Caco-2 (cell line): ENCODE data around the gene UTF1. TPM values are rescaled to one million over a fixed set of nuclear protein-coding genes. Genes with fewer than 3 reads are reported as not detected.
A peak's percentile ranks its signal among the peaks of the same experiment; 100 is the strongest.

Experiments used
- Bru-seq: library from RNA; stranded (reverse); fragments of 400-500 nt; gene quantifications from one replicate; lab custom pipeline; 2021; lab: Mats Ljungman, UMichigan
- BruChase-seq, 2 experiments: library from RNA; stranded (reverse); fragments of 400-500 nt; gene quantifications; one replicate each; lab custom pipeline; 2021; lab: Mats Ljungman, UMichigan
- BruUV-seq: library from RNA; stranded (reverse); fragments of 400-500 nt; replicated peaks from 2 replicates; lab custom pipeline; 2021; lab: Mats Ljungman, UMichigan
- CTCF ChIA-PET: fragments of 300-600 bp; sonication (Branson Sonifier 250); formaldehyde crosslinking; loops from one replicate; lab custom pipeline; 2022; ENCODE audit warnings: antibody characterized with exemption; lab: Charles Lee
- POLR2A ChIA-PET: fragments of 300-600 bp; sonication (Branson Sonifier 250); formaldehyde crosslinking; loops from one replicate; lab custom pipeline; 2022; ENCODE audit warnings: antibody characterized with exemption; lab: Charles Lee
- DNase-seq, 2 experiments: peaks; one replicate each; pipeline versions ENCODE4 v3.0.0 to v3.0.0-alpha.2; 2020 to 2022
- H3K27me3 ChIP-seq: replicated peaks from 2 replicates; pipeline ENCODE4 v1.6.0; 2011; ENCODE audit warnings: low read length; ENCODE audit not compliant: control insufficient read depth, insufficient read depth
- H3K36me3 ChIP-seq: 2 replicates; pipeline ENCODE4 v1.5.1; 2011; ENCODE audit warnings: low read length; ENCODE audit not compliant: control insufficient read depth, insufficient read depth
- H3K4me1 ChIP-seq: fragments of 250-450 bp; sonication (Bioruptor Pico); 2 replicates; pipeline ENCODE4 v1.5.1; 2020; ENCODE audit warnings: mild to moderate bottlenecking
- H3K4me3 ChIP-seq: 2 replicates; pipeline ENCODE4 v1.5.1; 2011; ENCODE audit warnings: low read depth, mild to moderate bottlenecking, control low read depth, low read length
- H3K9me3 ChIP-seq: fragments of 250-450 bp; sonication (Bioruptor Pico); 2 replicates; pipeline ENCODE4 v1.5.1; 2020; ENCODE audit warnings: mild to moderate bottlenecking, moderate library complexity
- H3K27ac Mint-ChIP-seq: one replicate; pipeline ENCODE4 v1.8.0; 2022; ENCODE audit warnings: mixed read lengths; ENCODE audit not compliant: unreplicated experiment
- H3K27me3 Mint-ChIP-seq: one replicate; pipeline ENCODE4 v1.8.0; 2022; ENCODE audit warnings: mixed read lengths; ENCODE audit not compliant: insufficient read depth, unreplicated experiment
- H3K36me3 Mint-ChIP-seq: one replicate; pipeline ENCODE4 v1.8.0; 2022; ENCODE audit warnings: mild to moderate bottlenecking, mixed read lengths; ENCODE audit not compliant: insufficient read depth, unreplicated experiment
- H3K4me1 Mint-ChIP-seq: one replicate; pipeline ENCODE4 v1.8.0; 2022; ENCODE audit warnings: low read depth, mixed read lengths; ENCODE audit not compliant: unreplicated experiment
- H3K4me3 Mint-ChIP-seq: one replicate; pipeline ENCODE4 v1.8.0; 2022; ENCODE audit warnings: mild to moderate bottlenecking, moderate library complexity, mixed read lengths; ENCODE audit not compliant: unreplicated experiment
- H3K9me3 Mint-ChIP-seq: one replicate; pipeline ENCODE4 v1.8.0; 2022; ENCODE audit warnings: mixed read lengths; ENCODE audit not compliant: unreplicated experiment
- CTCF ChIP-seq, 2 experiments: fragments of 200-600 bp in 1 of 2; IDR thresholded peaks; 1 replicate in 1 of 2; 2 replicates in 1 of 2; pipeline versions ENCODE4 v1.5.1 to v1.8.0; 2011 to 2022; ENCODE audit warnings: antibody characterized with exemption in 1 of 2, control low read depth in 1 of 2, inconsistent platforms in 1 of 2, low read depth in 1 of 2, low read length in 1 of 2, mild to moderate bottlenecking in 1 of 2, moderate library complexity in 1 of 2; ENCODE audit not compliant: insufficient read depth in 1 of 2, severe bottlenecking in 1 of 2, unreplicated experiment in 1 of 2
- intact Hi-C: fragments of 100-400 bp; cut with micrococcal nuclease; formaldehyde crosslinking; loops from one replicate; pipeline ENCODE4 v1.10.0; 2022; ENCODE audit not compliant: unreplicated experiment
- long read RNA-seq: library from polyadenylated mRNA; stranded (forward); transcript quantifications from one replicate; pipeline ENCODE4 v2.0.0, GENCODE V29; 2022
- total RNA-seq: library from RNA; stranded (reverse); gene quantifications from 2 replicates; pipeline ENCODE4 v1.2.3, GENCODE V29; 2022

Gene UTF1
- total RNA-seq: not detected in 2 replicates
- not detected for Bru-seq, nascent RNA
- BruChase-seq, experiment 1, labeled RNA remaining after a 2-hour chase: not detected
- not detected for BruChase-seq, experiment 2, labeled RNA remaining after a 6-hour chase
- long read RNA-seq: 0 reads

- Mint-ChIP-seq H3K36me3 (no peaks in the 10 kb centered on the region), H3K27ac (no peak within 1 kb of the TSS), H3K4me1 (no peaks in the 10 kb centered on the region), H3K9me3 (no peaks in the 10 kb centered on the region), H3K27me3 (peaks cover 11% of the 10 kb centered on the region), H3K4me3 (peak within 1 kb of the TSS; percentile 45)
- Histone ChIP-seq H3K4me3 (no peak within 1 kb of the TSS), H3K36me3 (no peaks in the 10 kb centered on the region), H3K4me1 (no peaks in the 10 kb centered on the region), H3K9me3 (no peaks in the 10 kb centered on the region), H3K27me3 (no peaks in the 10 kb centered on the region)
- DNase-seq: no peak
- POLR2A ChIA-PET: no interaction called here
- TF ChIP-seq CTCF (IDR thresholded peaks at IDR 0.05; ENCODE audit: insufficient read depth in 1 of 2, low read depth in 1 of 2, low read length in 1 of 2, severe bottlenecking in 1 of 2, unreplicated experiment in 1 of 2): no peak
- intact Hi-C loops: no loop called here
- CTCF ChIA-PET: interaction anchor here (1.2 kb wide), 1 partner anchor 16 kb away, joined by 3 read pairs; no protein-coding TSS in a partner anchor
- no TSS peak for BruUV-seq
These were observed at the start of gene UTF1 for GRCh38 chr10:133230044-133230361. TSS of gene UTF1 (plus strand) at chr10:133230217. CDS start at chr10:133230289, 72 bp downstream.

- ChIA-PET POLR2A (no interaction called here), CTCF (no interaction called here)
- Mint-ChIP-seq H3K4me3 (no peak overlapping the region), H3K27ac (no peak overlapping the region), H3K36me3 (no peaks in the 10 kb centered on the region), H3K27me3 (peaks cover 7% of the 10 kb centered on the region), H3K4me1 (no peaks in the 10 kb centered on the region), H3K9me3 (peaks cover 9% of the 10 kb centered on the region)
- intact Hi-C loops: no loop called here
- H3K9me3 ChIP-seq: peaks cover 13% of the 10 kb centered on the region
- no peak for DNase-seq
- no TSS peak for BruUV-seq
- no peaks in the 10 kb centered on the region for H3K36me3 ChIP-seq
- H3K27me3 ChIP-seq: no peaks in the 10 kb centered on the region; the same call in 1 of the 2 replicates
- no peak for TF ChIP-seq CTCF (IDR thresholded peaks at IDR 0.05; ENCODE audit: insufficient read depth in 1 of 2, low read depth in 1 of 2, low read length in 1 of 2, severe bottlenecking in 1 of 2, unreplicated experiment in 1 of 2)
- H3K4me3 ChIP-seq: no peak overlapping the region
- H3K4me1 ChIP-seq: no peaks in the 10 kb centered on the region
These were observed 48.9 kb upstream of the UTF1 start for GRCh38 chr10:133180965-133181639.

GRCh38 chr10:133182190-133182589 is 47.8 kb upstream of the UTF1 start:
- no TSS peak for BruUV-seq
- intact Hi-C loops: no loop called here
- ChIA-PET CTCF (no interaction called here), POLR2A (no interaction called here)
- DNase-seq: no peak
- no peaks in the 10 kb centered on the region; the same call in 1 of the 2 replicates for H3K27me3 ChIP-seq
- H3K4me3 ChIP-seq: no peak overlapping the region
- H3K4me3 Mint-ChIP-seq: no peak overlapping the region
- peaks cover 7% of the 10 kb centered on the region for H3K9me3 Mint-ChIP-seq
- no peaks in the 10 kb centered on the region for H3K36me3 Mint-ChIP-seq
- no peak for TF ChIP-seq CTCF (IDR thresholded peaks at IDR 0.05; ENCODE audit: insufficient read depth in 1 of 2, low read depth in 1 of 2, low read length in 1 of 2, severe bottlenecking in 1 of 2, unreplicated experiment in 1 of 2)
- H3K36me3 ChIP-seq: no peaks in the 10 kb centered on the region
- H3K4me1 ChIP-seq: no peaks in the 10 kb centered on the region
- no peak overlapping the region for H3K27ac Mint-ChIP-seq
- H3K27me3 Mint-ChIP-seq: peaks cover 7% of the 10 kb centered on the region
- no peaks in the 10 kb centered on the region for H3K4me1 Mint-ChIP-seq
- peaks cover 11% of the 10 kb centered on the region for H3K9me3 ChIP-seq
